HEK293 (cell line): ENCODE results near the gene TNNT3.

Experiments
- CTCF ChIP-seq: fragments of 450-650 bp; formaldehyde crosslinking; IDR thresholded peaks from 2 replicates; pipeline ENCODE4 v1.5.1; 2016; ENCODE audit warnings: missing biosample characterization, missing genetic modification characterization
- PRDM10 ChIP-seq: fragments of 450-650 bp; formaldehyde crosslinking; IDR thresholded peaks from 2 replicates; pipeline ENCODE4 v1.5.1; 2016; ENCODE audit warnings: missing biosample characterization, missing genetic modification characterization
- ZBTB11 ChIP-seq: fragments of 450-650 bp; formaldehyde crosslinking; conservative IDR thresholded peaks from 2 replicates; pipeline ENCODE4 v1.5.1; 2016; ENCODE audit warnings: low read depth, missing biosample characterization, missing genetic modification characterization
- ZBTB7A ChIP-seq: fragments of 450-650 bp; formaldehyde crosslinking; IDR thresholded peaks from 2 replicates; pipeline ENCODE4 v1.5.1; 2016; ENCODE audit warnings: low read depth, missing biosample characterization, missing genetic modification characterization
- ZNF544 ChIP-seq: fragments of 450-650 bp; formaldehyde crosslinking; IDR thresholded peaks from 2 replicates; pipeline ENCODE4 v1.5.0; 2017; ENCODE audit warnings: missing biosample characterization, missing genetic modification characterization
- ZNF837 ChIP-seq: fragments of 450-650 bp; formaldehyde crosslinking; IDR thresholded peaks from 2 replicates; pipeline ENCODE4 v1.5.1; 2016; ENCODE audit warnings: missing biosample characterization, missing genetic modification characterization

DNA sequence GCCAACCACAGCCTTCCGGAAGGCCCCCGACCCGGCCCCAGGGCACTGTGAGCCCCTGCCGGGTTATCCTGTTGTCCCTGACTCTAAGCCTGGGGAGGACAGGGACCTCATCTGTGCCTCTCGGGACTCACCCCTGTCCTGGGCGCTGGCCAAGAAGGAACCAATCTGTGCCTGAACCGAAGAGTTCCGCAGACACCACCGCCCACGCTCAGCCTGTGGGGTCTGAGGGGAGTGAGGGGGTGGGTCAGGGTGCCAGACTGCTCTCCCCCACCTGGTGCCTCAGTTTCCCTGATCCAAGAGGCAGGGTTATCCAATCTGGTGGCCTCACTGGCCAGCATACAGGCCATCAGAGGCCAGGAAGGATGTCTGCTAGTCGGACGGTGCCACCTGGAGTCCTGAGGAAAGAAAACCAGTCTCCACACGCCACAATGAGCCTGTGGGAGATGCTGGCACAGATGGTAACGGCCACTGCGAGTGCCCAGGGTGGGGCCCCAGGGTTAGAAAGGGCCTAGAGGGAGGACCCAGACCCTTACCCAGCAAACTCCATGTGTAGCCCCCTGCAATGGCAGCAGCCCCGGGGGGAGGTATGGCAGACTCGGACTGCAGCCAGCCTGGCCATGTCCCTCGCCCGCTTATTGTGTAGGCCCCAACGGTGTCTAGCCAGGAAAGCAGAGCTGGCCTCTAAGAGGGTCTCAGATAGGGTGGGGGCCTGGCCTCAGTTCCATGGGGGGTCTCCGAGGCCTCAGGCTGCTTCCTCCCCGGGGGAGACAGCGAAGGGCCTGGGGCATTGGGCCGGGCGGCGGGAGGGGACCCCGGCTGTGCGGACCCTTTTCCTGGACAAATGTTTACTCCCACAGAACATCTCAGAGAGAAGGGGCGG lies 827 bp upstream of the TNNT3 start:
- TF ChIP-seq ZBTB11 (no peak), ZBTB7A (tag by site-specific recombination) (no peak), ZNF837 (tag by site-specific recombination) (no peak), PRDM10 (no peak), CTCF (tag by site-specific recombination) (no peak), ZNF544 (no peak)
